PC-3 (cell line): Measurements from ENCODE around the gene CD320. TPM values are rescaled to one million over a fixed set of nuclear protein-coding genes. Genes with fewer than 3 reads are reported as not detected.

Experiments
- ATAC-seq: fragments of 200-7000 bp; cut with Tn5 transposase; 2 replicates; pipeline ENCODE4 v1.9.1; 2020; ENCODE audit warnings: mild to moderate bottlenecking, moderate library complexity
- BruUV-seq: library from RNA; stranded (reverse); fragments of 400-500 nt; replicated peaks from 2 replicates; lab custom pipeline; 2021; lab: Mats Ljungman, UMichigan
- CTCF ChIA-PET: fragments of 300-600 bp; sonication (Branson Sonifier 250); formaldehyde crosslinking; loops from one replicate; lab custom pipeline; 2022; ENCODE audit warnings: antibody characterized with exemption; lab: Charles Lee
- POLR2A ChIA-PET: fragments of 300-600 bp; sonication (Branson Sonifier 250); formaldehyde crosslinking; loops from one replicate; lab custom pipeline; 2022; ENCODE audit warnings: antibody characterized with exemption; ENCODE audit not compliant: unreplicated experiment; lab: Charles Lee
- DNase-seq: peaks from one replicate; pipeline ENCODE4 v3.0.0-alpha.2; 2015
- H2AFZ ChIP-seq: fragments of 300-600 bp; sonication (generic); 2 replicates; pipeline ENCODE4 v1.6.0; 2016; ENCODE audit warnings: antibody characterized with exemption, low read length
- H3F3A ChIP-seq: fragments of 300-600 bp; sonication (generic); one replicate; pipeline ENCODE4 v1.6.0; 2017; ENCODE audit warnings: antibody characterized with exemption, low read length, control low read depth, mild to moderate bottlenecking; ENCODE audit not compliant: unreplicated experiment
- H3K27ac ChIP-seq: fragments of 300-600 bp; sonication (generic); 2 replicates; pipeline ENCODE4 v1.5.1; 2016; ENCODE audit warnings: mild to moderate bottlenecking, low read length
- H3K27me3 ChIP-seq: fragments of 300-600 bp; sonication (generic); 2 replicates; pipeline ENCODE4 v1.6.1; 2016; ENCODE audit warnings: low read length, mixed read lengths
- H3K36me3 ChIP-seq: fragments of 300-600 bp; sonication (generic); 2 replicates; pipeline ENCODE4 v1.6.1; 2016; ENCODE audit warnings: low read depth, mixed run types, low read length, mixed read lengths
- H3K4me1 ChIP-seq: fragments of 300-600 bp; sonication (generic); 2 replicates; pipeline ENCODE4 v1.5.1; 2016; ENCODE audit warnings: low read length; ENCODE audit not compliant: insufficient read depth
- H3K4me2 ChIP-seq: fragments of 300-600 bp; sonication (generic); 2 replicates; pipeline ENCODE4 v1.6.0; 2016; ENCODE audit warnings: low read length
- H3K4me3 ChIP-seq: fragments of 300-600 bp; sonication (generic); 2 replicates; pipeline ENCODE4 v1.5.1; 2016; ENCODE audit warnings: mild to moderate bottlenecking, low read length, mixed read lengths
- H3K79me2 ChIP-seq: fragments of 300-600 bp; sonication (generic); 2 replicates; pipeline ENCODE4 v1.6.1; 2017; ENCODE audit warnings: low read length, mixed read lengths
- H3K9ac ChIP-seq: fragments of 300-600 bp; sonication (generic); 2 replicates; pipeline ENCODE4 v1.6.0; 2016; ENCODE audit warnings: mild to moderate bottlenecking, low read length
- H3K9me2 ChIP-seq: fragments of 300-600 bp; sonication (generic); replicated peaks from 2 replicates; pipeline ENCODE4 v1.6.1; 2016; ENCODE audit warnings: mixed run types, low read length, mixed read lengths
- H3K9me3 ChIP-seq: fragments of 300-600 bp; sonication (generic); 2 replicates; pipeline ENCODE4 v1.6.1; 2016; ENCODE audit warnings: low read length, mixed read lengths
- H4K20me1 ChIP-seq: fragments of 300-600 bp; sonication (generic); 2 replicates; pipeline ENCODE4 v1.6.1; 2016; ENCODE audit warnings: low read length, mixed read lengths
- CTCF ChIP-seq: fragments of 300-600 bp; sonication (generic); conservative IDR thresholded peaks from 2 replicates; pipeline ENCODE4 v1.5.1; 2017; ENCODE audit warnings: antibody characterized with exemption, low read depth, mild to moderate bottlenecking, low read length
- EZH2 ChIP-seq: fragments of 300-600 bp; sonication (generic); IDR thresholded peaks from one replicate; pipeline ENCODE4 v1.6.1; 2017; ENCODE audit warnings: antibody characterized with exemption, mild to moderate bottlenecking, low read length; ENCODE audit not compliant: unreplicated experiment
- EZH2phosphoT487 ChIP-seq: fragments of 300-600 bp; sonication (generic); IDR thresholded peaks from 2 replicates; pipeline ENCODE4 v1.6.1; 2018; ENCODE audit warnings: mild to moderate bottlenecking, antibody characterized with exemption, low read length, borderline replicate concordance
- intact Hi-C: fragments of 100-400 bp; cut with micrococcal nuclease; formaldehyde crosslinking; loops from 2 replicates; pipeline ENCODE4 v1.9.0; 2023
- total RNA-seq: library from RNA; depleted of rRNA; stranded (reverse); fragments of >200 nt; gene quantifications from 2 replicates; pipeline ENCODE4 v1.2.3, GENCODE V29; 2014

Gene CD320
- total RNA-seq, 1 experiment from 2014 or later = 221 TPM

- no peak overlapping the region for H2AFZ ChIP-seq
- CTCF ChIA-PET = no interaction called here
- intact Hi-C loops = no loop called here
Measured at GRCh38 chr19:8254286-8255001, 53.7 kb downstream of the CD320 start.

GRCh38 chr19:8253678-8254077 lies 54.5 kb downstream of the CD320 start:
- no TSS peak for BruUV-seq
- intact Hi-C loops = loop anchor here (1.0 kb wide), 3 partner anchors 95 to 309 kb away; no protein-coding TSS in a partner anchor
- Histone ChIP-seq H3K27me3 (no peaks in the 10 kb centered on the region), H4K20me1 (no peaks in the 10 kb centered on the region), H3K4me1 (no peaks in the 10 kb centered on the region), H3K9me3 (no peaks in the 10 kb centered on the region), H3K4me2 (no peak overlapping the region), H3F3A (no peaks in the 10 kb centered on the region), H3K36me3 (no peaks in the 10 kb centered on the region), H2AFZ (no peak overlapping the region), H3K27ac (no peak overlapping the region), H3K4me3 (no peak overlapping the region), H3K9me2 (no peaks in the 10 kb centered on the region), H3K9ac (no peak overlapping the region), H3K79me2 (no peaks in the 10 kb centered on the region)
- no peak for TF ChIP-seq CTCF
- TF ChIP-seq EZH2phosphoT487 = no peak
- no peak for ATAC-seq
- ChIA-PET POLR2A (interaction anchor here (0.5 kb wide), 1 partner anchor 97 kb away, joined by 8 read pairs; no protein-coding TSS in a partner anchor), CTCF (interaction anchor here (0.6 kb wide), 1 partner anchor 109 kb away, joined by 10 read pairs; no protein-coding TSS in a partner anchor)
- no peak for DNase-seq

More at GRCh38 chr19:8254286-8255001, 53.7 kb downstream of the CD320 start:
- H3F3A ChIP-seq = no peaks in the 10 kb centered on the region
- H3K9ac ChIP-seq = no peak overlapping the region
- no peaks in the 10 kb centered on the region for H3K36me3 ChIP-seq
- H3K79me2 ChIP-seq = no peaks in the 10 kb centered on the region
- no peaks in the 10 kb centered on the region for H3K27me3 ChIP-seq
- BruUV-seq = no TSS peak
- no peak overlapping the region for H3K27ac ChIP-seq
- no peaks in the 10 kb centered on the region for H3K9me3 ChIP-seq
- no peak overlapping the region for H3K4me3 ChIP-seq
- H3K9me2 ChIP-seq = no peaks in the 10 kb centered on the region
- no peaks in the 10 kb centered on the region for H3K4me1 ChIP-seq
- DNase-seq (no peak), ATAC-seq (no peak)
- H4K20me1 ChIP-seq = no peaks in the 10 kb centered on the region
- TF ChIP-seq CTCF (no peak), EZH2phosphoT487 (no peak), EZH2 (no peak)
- POLR2A ChIA-PET = no interaction called here
- H3K4me2 ChIP-seq = no peak overlapping the region
